MM.1S (cell line): ENCODE results near the gene ST8SIA5.

ENCODE experiments used
- DNase-seq: peaks from one replicate; pipeline ENCODE4 v3.0.0-alpha.2; 2015
- H2AFZ ChIP-seq: fragments of 300-600 bp; sonication (generic); 2 replicates; pipeline ENCODE4 v1.6.0; 2016; ENCODE audit warnings: antibody characterized with exemption, low read length
- H3F3A ChIP-seq: fragments of 300-600 bp; sonication (generic); 2 replicates; pipeline ENCODE4 v1.6.1; 2016; ENCODE audit warnings: mild to moderate bottlenecking, antibody characterized with exemption, low read length, moderate library complexity, mixed read lengths; ENCODE audit not compliant: insufficient read depth
- H3K27ac ChIP-seq: fragments of 300-600 bp; sonication (generic); 2 replicates; pipeline ENCODE4 v1.5.1; 2016; ENCODE audit warnings: mild to moderate bottlenecking, low read length
- H3K27me3 ChIP-seq: fragments of 300-600 bp; sonication (generic); replicated peaks from 2 replicates; pipeline ENCODE4 v1.6.0; 2016; ENCODE audit warnings: low read length; ENCODE audit not compliant: insufficient read depth
- H3K36me3 ChIP-seq: fragments of 300-600 bp; sonication (generic); replicated peaks from 2 replicates; pipeline ENCODE4 v1.6.1; 2016; ENCODE audit warnings: mild to moderate bottlenecking, low read length, mixed read lengths; ENCODE audit not compliant: insufficient read depth
- H3K4me1 ChIP-seq: fragments of 300-600 bp; sonication (generic); 2 replicates; pipeline ENCODE4 v1.6.1; 2016; ENCODE audit warnings: low read length, mixed read lengths
- H3K4me2 ChIP-seq: fragments of 300-600 bp; sonication (generic); 2 replicates; pipeline ENCODE4 v1.6.0; 2016; ENCODE audit warnings: low read depth, low read length
- H3K4me3 ChIP-seq: fragments of 300-600 bp; sonication (generic); 2 replicates; pipeline ENCODE4 v1.5.1; 2016; ENCODE audit warnings: low read length, mixed read lengths
- H3K79me2 ChIP-seq: fragments of 300-600 bp; sonication (generic); 2 replicates; pipeline ENCODE4 v1.6.1; 2016; ENCODE audit warnings: mixed run types, low read length, mixed read lengths
- H3K9ac ChIP-seq: fragments of 300-600 bp; sonication (generic); 2 replicates; pipeline ENCODE4 v1.6.1; 2016; ENCODE audit warnings: low read length, mixed read lengths
- H3K9me2 ChIP-seq: fragments of 300-600 bp; sonication (generic); replicated peaks from 2 replicates; pipeline ENCODE4 v1.6.1; 2016; ENCODE audit warnings: mild to moderate bottlenecking, low read length, mixed read lengths; ENCODE audit not compliant: insufficient read depth
- H3K9me3 ChIP-seq: fragments of 300-600 bp; sonication (generic); replicated peaks from 2 replicates; pipeline ENCODE4 v1.6.1; 2016; ENCODE audit warnings: mild to moderate bottlenecking, low read length, mixed read lengths; ENCODE audit not compliant: insufficient read depth
- H4K20me1 ChIP-seq: fragments of 300-600 bp; sonication (generic); 2 replicates; pipeline ENCODE4 v1.6.1; 2016; ENCODE audit warnings: mild to moderate bottlenecking, low read length, moderate library complexity, mixed read lengths; ENCODE audit not compliant: insufficient read depth
- EZH2 ChIP-seq: fragments of 300-600 bp; sonication (generic); optimal IDR thresholded peaks from 2 replicates; pipeline ENCODE3; 2017; ENCODE audit warnings: low read depth, mild to moderate bottlenecking, antibody characterized with exemption, low read length, mixed read lengths
- EZH2phosphoT487 ChIP-seq: fragments of 300-600 bp; sonication (generic); IDR thresholded peaks from 2 replicates; pipeline ENCODE4 v1.6.1; 2018; ENCODE audit warnings: antibody characterized with exemption, low read length
- TF ChIP-seq, protein P1 (sequence below): fragments of 300-600 bp; sonication (generic); IDR thresholded peaks from 2 replicates; pipeline ENCODE4 v1.5.1; 2016; ENCODE audit warnings: antibody characterized with exemption, low read length, mixed read lengths

The ST8SIA5 gene

DNA sequence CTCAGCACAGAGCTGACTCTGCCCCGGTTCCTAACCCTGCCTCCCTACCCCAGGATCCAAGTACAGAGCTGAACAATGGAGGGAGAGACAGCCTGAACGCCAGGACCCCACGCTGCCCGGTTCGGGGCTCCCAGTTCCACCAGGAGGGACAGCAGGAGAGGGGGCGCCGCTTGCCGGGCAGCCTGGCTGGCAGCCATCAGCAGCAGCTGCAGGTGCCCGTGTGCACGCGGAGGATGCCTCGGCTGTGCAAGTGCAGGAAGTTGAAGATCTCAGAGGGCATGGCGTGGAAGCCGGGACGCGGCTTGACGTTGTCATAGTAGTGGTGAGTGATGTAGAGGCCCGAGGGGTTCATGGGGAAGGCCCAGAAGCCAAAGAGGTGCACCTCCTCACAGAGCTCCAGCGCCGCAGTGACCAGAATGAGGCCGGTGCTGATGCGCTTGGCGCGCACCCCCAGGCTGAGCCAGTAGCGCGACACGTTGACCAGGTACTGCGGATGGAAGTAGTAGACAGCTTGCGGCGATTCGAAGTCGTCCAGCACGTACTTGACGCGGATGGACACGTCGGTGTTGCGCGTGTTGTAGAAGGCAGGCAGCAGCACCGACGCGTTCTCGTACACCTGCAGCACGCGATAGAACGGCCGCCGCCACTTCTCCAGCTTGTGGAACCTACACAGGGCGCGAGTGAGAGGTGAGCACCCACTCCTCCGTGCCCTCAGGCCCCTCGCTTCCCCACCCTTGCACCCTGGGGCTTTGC is 76.8 kb downstream of the ST8SIA5 start:
- Histone ChIP-seq H2AFZ (no peak overlapping the region), H3K9me2 (no peaks in the 10 kb centered on the region), H3K4me2 (no peak overlapping the region), H3K36me3 (no peaks in the 10 kb centered on the region), H3K79me2 (no peaks in the 10 kb centered on the region), H3K27me3 (no peaks in the 10 kb centered on the region), H3K27ac (no peak overlapping the region), H3K9me3 (no peaks in the 10 kb centered on the region), H3K4me1 (no peaks in the 10 kb centered on the region), H3F3A (no peaks in the 10 kb centered on the region), H3K4me3 (no peak overlapping the region), H4K20me1 (no peaks in the 10 kb centered on the region), H3K9ac (no peak overlapping the region)
- no peak for DNase-seq
- TF ChIP-seq EZH2 (no peak), EZH2phosphoT487 (no peak)
- TF ChIP-seq, protein P1, sequence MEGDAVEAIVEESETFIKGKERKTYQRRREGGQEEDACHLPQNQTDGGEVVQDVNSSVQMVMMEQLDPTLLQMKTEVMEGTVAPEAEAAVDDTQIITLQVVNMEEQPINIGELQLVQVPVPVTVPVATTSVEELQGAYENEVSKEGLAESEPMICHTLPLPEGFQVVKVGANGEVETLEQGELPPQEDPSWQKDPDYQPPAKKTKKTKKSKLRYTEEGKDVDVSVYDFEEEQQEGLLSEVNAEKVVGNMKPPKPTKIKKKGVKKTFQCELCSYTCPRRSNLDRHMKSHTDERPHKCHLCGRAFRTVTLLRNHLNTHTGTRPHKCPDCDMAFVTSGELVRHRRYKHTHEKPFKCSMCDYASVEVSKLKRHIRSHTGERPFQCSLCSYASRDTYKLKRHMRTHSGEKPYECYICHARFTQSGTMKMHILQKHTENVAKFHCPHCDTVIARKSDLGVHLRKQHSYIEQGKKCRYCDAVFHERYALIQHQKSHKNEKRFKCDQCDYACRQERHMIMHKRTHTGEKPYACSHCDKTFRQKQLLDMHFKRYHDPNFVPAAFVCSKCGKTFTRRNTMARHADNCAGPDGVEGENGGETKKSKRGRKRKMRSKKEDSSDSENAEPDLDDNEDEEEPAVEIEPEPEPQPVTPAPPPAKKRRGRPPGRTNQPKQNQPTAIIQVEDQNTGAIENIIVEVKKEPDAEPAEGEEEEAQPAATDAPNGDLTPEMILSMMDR = no peak

DNA sequence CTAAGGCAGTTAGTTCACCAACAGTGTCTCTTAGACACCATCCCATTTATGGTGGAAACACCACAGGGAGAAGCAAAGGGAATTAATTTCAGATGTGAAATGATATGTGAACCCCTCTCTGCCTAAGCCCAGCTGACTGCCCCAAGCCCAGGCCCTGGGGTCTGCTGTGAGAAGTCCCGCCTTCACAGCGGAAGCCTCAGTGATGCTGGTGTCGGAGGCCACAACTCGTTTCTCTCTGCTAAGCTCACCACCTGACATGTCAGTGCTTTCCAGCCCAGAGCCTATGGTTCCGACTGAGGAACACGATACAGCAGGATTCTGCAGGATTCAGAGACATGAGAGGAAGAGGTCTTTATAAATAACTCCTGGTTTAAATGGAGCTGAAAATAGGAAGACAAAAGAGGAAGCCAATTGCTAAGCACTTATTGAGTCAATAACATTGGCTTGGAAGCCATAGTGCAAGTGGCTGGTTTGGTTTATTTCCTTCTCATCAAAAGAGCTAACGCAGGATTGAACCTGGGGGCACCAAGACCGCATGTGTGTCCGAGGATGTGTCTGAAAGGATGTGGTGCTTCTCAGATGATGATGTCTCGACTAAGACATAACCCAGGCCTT is 78.0 kb downstream of the ST8SIA5 start:
- TF ChIP-seq, protein P1 = no peak
- no peak for TF ChIP-seq EZH2phosphoT487
- TF ChIP-seq EZH2 = no peak
- Histone ChIP-seq H4K20me1 (no peaks in the 10 kb centered on the region), H3F3A (no peaks in the 10 kb centered on the region), H3K27ac (no peak overlapping the region), H3K9ac (no peak overlapping the region), H3K4me1 (no peaks in the 10 kb centered on the region), H3K4me2 (no peak overlapping the region), H2AFZ (no peak overlapping the region), H3K36me3 (no peaks in the 10 kb centered on the region), H3K27me3 (no peaks in the 10 kb centered on the region), H3K4me3 (no peak overlapping the region), H3K79me2 (no peaks in the 10 kb centered on the region), H3K9me2 (no peaks in the 10 kb centered on the region), H3K9me3 (no peaks in the 10 kb centered on the region)
- no peak for DNase-seq

DNA sequence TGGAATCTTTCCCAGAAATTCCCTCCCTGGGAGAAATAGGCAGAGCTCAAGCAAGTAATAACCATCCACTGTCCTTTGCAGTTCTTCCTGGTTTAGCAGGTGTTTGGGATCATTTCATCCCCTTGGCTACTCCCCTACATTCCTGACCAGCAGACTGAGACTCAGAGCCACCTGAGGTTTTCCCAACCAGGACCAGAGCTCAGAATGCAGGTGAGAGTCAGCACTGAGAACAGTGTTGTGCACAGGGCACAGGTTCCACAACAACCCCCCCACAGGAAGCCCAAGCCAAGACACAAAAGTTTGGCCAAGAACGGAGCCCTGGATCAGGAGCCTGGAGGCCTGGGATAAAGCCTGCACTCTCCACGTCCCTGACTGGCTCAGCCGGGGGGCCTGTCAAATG is 78.8 kb downstream of the ST8SIA5 start:
- no peaks in the 10 kb centered on the region for H3K9me3 ChIP-seq
- TF ChIP-seq EZH2phosphoT487 (no peak), EZH2 (no peak)
- TF ChIP-seq, protein P1 = no peak
- H3K27me3 ChIP-seq = no peaks in the 10 kb centered on the region
- H3K36me3 ChIP-seq = no peaks in the 10 kb centered on the region
- no peak overlapping the region for H3K27ac ChIP-seq
- H3F3A ChIP-seq = no peaks in the 10 kb centered on the region
- H4K20me1 ChIP-seq = no peaks in the 10 kb centered on the region
- no peak overlapping the region for H2AFZ ChIP-seq
- no peaks in the 10 kb centered on the region for H3K4me1 ChIP-seq
- DNase-seq = no peak
- no peak overlapping the region for H3K9ac ChIP-seq
- H3K79me2 ChIP-seq = no peaks in the 10 kb centered on the region
- H3K9me2 ChIP-seq = no peaks in the 10 kb centered on the region
- no peak overlapping the region for H3K4me2 ChIP-seq
- H3K4me3 ChIP-seq = no peak overlapping the region
